GM21390 (cell line): Measurements from ENCODE around the gene TMEM239.
"Not testable (repeated sequence)": the region's sequence is repeated elsewhere in the genome, so short reads cannot be mapped to it uniquely, and the experiment has no call there.

Experiments
- ATAC-seq: cut with Tn5 transposase; IDR thresholded peaks from one replicate; pipeline ENCODE4 v1.9.1; 2021; ENCODE audit not compliant: unreplicated experiment

Gene TMEM239

DNA sequence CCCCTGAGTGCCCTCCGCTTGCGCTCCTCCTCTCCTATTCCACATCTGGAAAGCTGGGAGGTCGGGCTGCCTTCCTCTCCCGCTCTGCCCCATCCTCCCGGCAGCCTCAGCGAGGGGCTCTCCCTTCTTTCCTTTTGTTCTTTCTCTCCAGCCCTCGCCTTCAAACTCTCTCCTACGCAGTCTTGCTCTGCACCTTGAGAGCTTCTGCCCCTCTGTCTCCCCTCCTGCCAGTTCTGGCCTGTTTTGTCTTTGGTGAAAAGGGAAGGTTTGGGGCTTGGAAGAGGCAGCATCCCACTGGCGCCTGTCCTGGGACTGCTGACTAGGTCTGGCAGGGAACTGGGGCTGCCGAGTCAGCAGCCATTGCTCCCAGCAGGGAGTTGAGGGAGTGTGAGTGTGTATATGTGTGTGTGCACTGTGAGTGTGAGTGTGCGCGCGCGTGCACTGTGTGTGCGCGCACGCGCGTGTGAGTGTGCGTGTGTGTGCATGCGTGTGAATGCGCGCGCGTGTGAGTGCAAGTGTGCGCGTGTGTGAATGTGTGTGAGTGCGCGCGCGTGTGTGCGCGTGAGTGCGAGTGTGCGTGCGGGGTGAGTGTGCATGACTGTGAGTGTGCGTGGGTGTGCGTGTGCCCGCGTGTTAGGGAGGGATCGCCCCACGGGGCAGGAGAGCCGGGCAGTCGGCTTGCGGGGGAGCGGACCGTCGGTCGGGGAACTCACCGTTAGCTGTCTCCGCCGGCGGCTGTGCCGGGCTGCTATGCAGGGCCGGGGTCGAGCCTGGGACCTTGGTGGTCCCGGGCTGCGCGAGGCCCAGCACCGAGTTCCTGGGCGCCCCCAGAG is 16.3 kb upstream of the TMEM239 start:
- no peak for ATAC-seq

DNA sequence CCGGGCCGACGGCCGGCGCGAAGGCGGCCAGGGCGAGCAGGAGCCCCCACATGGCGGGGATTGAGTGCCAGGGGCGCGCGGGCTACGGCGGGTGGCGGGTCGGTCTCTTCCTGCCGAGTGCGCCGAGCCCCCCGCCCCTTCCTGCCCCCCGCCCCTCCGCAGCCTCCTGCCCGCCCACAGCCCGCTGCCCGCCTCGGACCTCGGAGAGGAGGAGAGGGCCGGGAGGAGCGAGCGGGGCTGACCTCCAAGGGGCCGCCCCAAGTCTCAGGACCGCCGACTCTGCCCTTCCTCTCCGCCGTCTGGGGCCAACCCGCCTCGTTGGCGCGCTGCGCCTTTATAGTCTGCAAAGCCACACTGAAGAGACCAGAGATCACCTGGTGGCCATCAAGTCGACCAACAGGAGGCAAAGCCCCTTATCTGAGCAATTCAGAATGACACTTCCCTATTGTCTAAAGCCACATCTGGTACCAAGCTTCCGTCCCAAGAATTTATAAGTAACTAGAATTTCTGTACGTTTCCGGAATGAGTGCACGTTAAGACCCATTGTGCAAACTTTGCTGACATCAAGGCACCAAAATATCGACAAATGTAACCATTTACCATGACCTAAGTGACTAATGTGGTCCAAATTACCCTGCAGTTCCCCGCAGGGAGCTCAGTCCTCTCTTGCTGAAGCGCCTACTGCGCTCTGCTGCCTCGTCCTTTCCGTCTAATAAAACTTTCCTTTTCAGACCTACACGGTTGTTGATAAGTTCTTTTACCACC is 15.5 kb upstream of the TMEM239 start, which contains the start of gene CPXM1:
Gene CPXM1, minus strand, starts transcription at position 107 of the 765 bp plus-strand sequence. Its CDS starts 55 bp downstream, at position 52.
- ATAC-seq: no peak

DNA sequence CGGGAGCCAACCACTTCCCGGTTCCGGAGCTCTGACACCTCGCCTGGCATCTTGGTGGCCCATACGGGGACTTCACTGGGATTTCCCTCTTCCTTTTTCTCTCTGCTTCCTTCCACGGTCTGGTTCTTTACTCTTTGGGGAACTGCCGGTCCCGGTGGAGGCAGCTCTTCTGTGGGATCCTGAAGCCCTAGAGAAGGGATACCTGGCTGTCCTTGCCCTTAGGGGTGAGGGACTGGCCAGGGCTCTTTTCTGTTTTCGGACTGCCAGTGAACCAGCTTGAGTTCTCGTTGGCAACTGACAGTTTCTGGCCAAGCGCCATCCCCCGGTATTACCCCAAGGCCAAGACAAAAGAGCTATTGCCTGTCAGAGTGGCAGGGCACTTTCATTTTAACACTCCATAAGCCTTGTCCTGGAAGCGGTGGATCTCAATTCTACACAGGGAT is 14.9 kb upstream of the TMEM239 start:
- no peak for ATAC-seq

GRCh38 chr20:2804041-2804828 is 11.9 kb upstream of the TMEM239 start:
- ATAC-seq: no peak

- ATAC-seq: no peak
Measured at GRCh38 chr20:2804852-2805688, 11.1 kb upstream of the TMEM239 start.

DNA sequence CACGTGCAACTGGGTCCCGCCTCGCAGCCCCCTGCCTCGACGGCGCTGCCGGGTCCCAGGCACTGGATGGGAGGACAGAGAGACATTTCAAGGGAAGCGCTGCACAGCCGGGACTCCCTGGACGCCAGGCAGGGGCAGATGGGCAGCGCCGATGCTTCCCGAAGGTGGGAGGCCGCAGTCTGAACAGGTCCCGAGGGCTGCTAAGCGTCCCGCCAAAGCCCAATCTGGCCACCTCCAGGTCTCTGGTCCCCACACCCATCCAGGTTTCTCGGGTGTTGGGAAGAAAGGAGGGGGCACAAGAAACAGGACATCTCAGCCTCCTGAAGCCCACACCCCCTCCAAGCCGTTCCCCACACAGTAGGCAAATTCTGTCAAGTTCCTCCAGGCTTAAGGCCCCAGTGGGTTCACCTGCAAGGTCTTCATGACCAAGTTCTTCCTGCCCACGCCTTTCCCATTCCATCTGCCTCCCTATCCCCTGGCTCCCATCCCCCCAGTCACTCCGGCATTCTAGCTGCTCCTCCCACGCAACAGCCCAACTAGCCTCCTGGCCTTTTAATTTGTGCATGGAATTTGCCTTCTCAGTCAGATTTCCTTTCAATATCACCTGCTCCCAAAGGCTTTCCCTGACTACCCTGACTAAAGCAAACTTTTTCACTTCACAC is 10.3 kb upstream of the TMEM239 start:
- ATAC-seq: no peak

GRCh38 chr20:2806351-2806701 is 9.8 kb upstream of the TMEM239 start:
- no peak for ATAC-seq

- no peak for ATAC-seq
Measured at GRCh38 chr20:2807019-2807418, 9.1 kb upstream of the TMEM239 start.

DNA sequence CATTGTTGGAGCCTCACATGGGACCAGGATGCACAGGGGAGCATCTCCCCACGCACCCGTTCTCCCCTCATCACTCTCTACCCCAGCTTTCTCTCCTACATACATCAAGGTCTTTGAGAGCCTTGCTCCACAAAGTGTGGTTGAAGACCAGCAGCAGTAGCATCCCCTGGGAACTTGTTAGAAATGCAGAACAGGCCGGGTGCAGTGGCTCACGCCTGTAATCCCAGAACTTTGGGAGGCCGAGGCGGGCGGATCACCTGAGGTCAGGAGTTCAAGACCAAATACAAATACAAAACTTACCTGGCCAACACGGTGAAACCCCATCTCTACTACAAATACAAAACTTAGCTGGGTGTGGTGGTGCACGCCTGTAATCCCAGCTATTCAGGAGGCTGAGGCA is 8.2 kb upstream of the TMEM239 start:
- ATAC-seq: not testable (repeated sequence)

GRCh38 chr20:2809690-2810089 is 6.5 kb upstream of the TMEM239 start:
- no peak for ATAC-seq

GRCh38 chr20:2812189-2812588 is 4.0 kb upstream of the TMEM239 start:
- ATAC-seq: no peak

DNA sequence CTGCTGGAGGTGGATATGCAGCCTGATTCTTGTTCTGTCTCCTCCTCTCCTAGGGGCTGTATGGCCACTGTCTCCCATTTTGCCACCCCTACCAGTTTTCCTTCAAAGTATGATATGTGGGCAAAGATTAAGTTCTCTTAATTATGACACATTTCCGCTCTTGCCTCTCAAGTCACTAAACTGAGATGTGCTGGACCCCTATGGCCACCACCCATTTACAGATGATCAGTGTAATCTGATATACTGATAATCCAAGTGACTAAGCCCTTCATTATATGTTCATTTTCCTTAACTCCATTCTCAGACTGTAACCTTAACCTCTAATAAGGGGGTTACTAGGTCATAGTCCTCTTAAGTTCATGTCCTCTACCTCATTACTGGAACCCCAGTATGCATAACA is 2.1 kb upstream of the TMEM239 start:
- ATAC-seq: no peak

GRCh38 chr20:2814587-2815051 is 1.5 kb upstream of the TMEM239 start, which contains the start of gene C20orf141:
C20orf141 (plus strand) TSS chr20:2814987; CDS start chr20:2815185, 198 bp downstream.
- ATAC-seq: no peak

- ATAC-seq: no peak
Measured at GRCh38 chr20:2815242-2815900, 793 bp upstream of the TMEM239 start.

DNA sequence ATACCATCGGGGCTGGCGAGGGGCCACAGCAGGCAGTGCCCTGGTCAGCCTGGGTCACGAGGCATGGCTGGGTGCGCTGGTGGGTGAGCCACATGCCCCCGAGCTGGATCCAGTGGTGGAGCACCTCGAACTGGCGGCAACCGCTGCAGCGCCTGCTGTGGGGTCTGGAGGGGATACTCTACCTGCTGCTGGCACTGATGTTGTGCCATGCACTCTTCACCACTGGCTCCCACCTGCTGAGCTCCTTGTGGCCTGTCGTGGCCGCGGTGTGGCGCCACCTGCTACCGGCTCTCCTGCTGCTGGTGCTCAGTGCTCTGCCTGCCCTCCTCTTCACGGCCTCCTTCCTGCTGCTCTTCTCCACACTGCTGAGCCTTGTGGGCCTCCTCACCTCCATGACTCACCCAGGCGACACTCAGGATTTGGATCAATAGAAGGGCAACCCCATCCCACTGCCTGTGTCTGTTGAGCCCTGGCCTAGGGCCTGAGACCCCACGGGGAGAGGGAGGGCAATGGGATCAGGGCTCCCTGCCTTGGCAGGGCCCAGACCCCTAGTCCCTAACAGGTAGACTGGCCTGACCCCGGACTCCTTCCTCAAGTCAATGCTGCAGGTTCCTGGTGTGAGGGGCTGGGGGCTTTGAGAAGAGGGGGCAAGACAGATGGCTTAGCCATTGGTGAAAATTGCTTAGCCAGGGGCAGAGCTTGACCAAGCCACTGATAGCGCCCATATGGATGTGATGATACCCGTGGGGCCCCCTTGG is 598 bp downstream of the TMEM239 start:
- no peak for ATAC-seq

DNA sequence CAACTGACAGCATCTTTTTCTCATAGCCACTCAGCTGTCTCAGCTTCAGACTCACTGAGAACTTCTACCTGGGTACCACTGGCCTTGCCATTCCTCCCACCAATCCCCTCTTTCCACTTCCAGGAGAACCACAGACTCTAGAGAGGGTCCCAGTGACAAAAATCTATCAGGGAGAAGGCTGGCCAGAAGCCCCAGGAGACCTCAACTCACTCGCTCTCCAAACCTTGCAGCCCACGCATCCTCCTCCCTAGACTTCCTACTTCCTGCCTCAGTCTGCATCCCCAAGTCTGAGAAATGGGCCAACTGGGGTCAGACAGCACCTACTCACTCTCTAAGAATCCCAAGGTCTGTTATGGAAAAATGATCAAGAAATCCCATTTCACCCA is 1.2 kb downstream of the TMEM239 start:
- ATAC-seq: no peak

GRCh38 chr20:2817891-2818595 is 1.9 kb downstream of the TMEM239 start:
- ATAC-seq: no peak
